Measurements from ENCODE around the gene IL3RA.
"Not testable (repeated sequence)": the region's sequence is repeated elsewhere in the genome, so short reads cannot be mapped to it uniquely, and the experiment has no call there.

IL3RA gene

DNA sequence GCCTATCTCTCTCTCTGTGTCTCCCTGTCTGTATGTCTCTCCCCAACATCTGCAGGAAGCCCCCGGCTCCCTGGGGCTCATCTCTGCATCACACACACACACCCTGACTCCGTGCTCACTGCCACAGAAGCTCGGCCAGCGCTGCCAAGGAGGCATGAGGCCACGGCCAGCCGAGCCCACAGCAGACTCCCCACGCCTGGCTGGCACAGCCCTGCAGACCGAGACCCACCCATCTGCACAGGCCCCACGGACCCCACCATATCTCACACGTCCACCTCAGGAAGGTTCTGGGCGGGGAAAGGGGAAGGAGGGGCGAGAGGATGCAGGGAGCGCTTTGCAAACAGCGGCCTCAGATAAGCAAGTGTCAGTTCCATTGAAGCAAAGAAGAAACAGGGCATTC, 83.8 kb downstream of the IL3RA start:
- Histone ChIP-seq H3K27ac (no peak overlapping the region), H4K20me1 (no peaks in the 10 kb centered on the region), H3K9ac (no peak overlapping the region), H3K9me3 (peaks cover 49% of the 10 kb centered on the region), H3K4me3 (no peak overlapping the region), H3K27me3 (no peaks in the 10 kb centered on the region), H3K36me3 (peaks cover 89% of the 10 kb centered on the region), H3K4me1 (peaks cover 16% of the 10 kb centered on the region), H3K4me2 (no peak overlapping the region)
- no peak for TF ChIP-seq Cebpa-rat (IDR thresholded peaks at IDR 0.05)

DNA sequence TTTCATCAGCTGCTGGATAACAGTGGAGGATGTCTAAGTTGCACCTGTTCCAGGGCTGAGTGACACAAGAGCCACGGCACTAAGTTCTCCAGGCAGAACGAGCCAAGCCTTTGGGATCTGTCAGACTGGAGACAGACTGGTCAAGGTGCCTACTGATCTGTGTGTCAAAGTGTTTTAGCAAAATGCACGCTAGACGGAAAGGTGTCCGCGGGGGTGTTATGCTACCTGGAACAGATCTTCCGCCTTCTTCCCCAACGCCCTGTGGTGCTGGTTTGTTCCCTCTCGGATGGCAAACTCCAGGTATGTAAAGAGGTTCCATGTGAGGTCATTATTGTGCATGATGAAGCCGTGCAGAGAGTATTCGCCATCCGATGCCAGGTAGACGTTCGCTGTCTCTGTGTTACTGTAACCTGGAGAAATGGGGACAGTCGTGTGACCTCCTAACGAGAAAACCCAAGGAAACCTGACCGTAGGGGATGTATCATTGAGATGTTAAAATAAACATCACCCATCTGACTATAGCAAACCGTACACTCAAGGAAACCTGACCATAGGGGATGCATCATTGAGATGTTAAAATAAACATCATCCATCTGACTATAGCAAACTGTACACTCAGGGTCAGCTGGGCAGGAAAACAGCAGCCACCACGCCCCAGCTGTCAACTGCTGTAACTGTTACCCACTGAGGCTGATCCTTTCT, 85.0 kb downstream of the IL3RA start:
- Histone ChIP-seq H3K4me2 (no peak overlapping the region), H3K4me1 (peaks cover 16% of the 10 kb centered on the region), H3K36me3 (peaks cover 90% of the 10 kb centered on the region), H3K27me3 (no peaks in the 10 kb centered on the region), H3K27ac (no peak overlapping the region), H4K20me1 (no peaks in the 10 kb centered on the region), H3K4me3 (no peak overlapping the region), H3K9me3 (peaks cover 58% of the 10 kb centered on the region), H3K9ac (no peak overlapping the region)
- TF ChIP-seq Cebpa-rat (IDR thresholded peaks at IDR 0.05): no peak

DNA sequence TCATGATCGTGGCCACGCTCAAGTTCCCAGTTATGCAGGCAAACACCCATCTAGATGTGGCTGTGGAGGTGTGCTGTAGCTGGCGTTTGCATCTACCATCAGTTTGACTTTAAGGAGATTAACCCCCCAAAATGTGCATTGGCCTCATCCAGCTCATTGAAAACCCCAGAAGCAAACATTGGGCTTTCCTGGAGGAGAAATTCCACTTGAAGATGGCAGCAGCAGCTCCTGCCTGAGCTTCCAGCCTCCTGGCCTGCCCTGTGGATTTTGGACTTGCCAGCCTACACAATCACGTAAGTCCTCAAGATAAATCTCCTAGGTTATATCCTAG, 85.5 kb downstream of the IL3RA start:
- Histone ChIP-seq H3K4me2 (no peak overlapping the region), H3K4me3 (no peak overlapping the region), H3K9ac (no peak overlapping the region), H3K27me3 (no peaks in the 10 kb centered on the region), H3K9me3 (peaks cover 58% of the 10 kb centered on the region), H3K27ac (no peak overlapping the region), H4K20me1 (no peaks in the 10 kb centered on the region), H3K4me1 (peaks cover 16% of the 10 kb centered on the region), H3K36me3 (peaks cover 90% of the 10 kb centered on the region)
- no peak for TF ChIP-seq Cebpa-rat (IDR thresholded peaks at IDR 0.05)

DNA sequence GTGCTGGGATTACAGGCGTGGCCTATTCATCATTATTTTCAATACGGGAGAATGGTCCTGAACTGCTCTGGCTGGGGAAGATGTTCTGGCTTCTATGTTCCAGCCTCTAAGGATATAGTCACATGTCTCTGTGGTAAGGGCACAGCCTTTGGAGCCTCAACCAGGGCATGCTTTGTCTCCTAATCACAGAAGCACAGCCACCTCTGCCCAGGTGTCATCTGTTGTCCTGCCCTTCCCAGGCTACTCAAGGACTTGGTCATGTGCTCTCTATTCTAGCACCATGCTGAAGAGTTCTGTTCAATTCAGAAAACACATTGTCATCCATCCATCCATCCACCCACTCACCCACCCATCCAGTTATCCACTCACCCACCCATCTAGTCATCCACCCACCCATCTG, 86.6 kb downstream of the IL3RA start:
- Histone ChIP-seq H3K36me3 (peaks cover 91% of the 10 kb centered on the region), H3K27me3 (no peaks in the 10 kb centered on the region), H3K4me1 (peaks cover 16% of the 10 kb centered on the region), H3K4me2 (no peak overlapping the region), H3K4me3 (no peak overlapping the region), H3K27ac (no peak overlapping the region), H4K20me1 (no peaks in the 10 kb centered on the region), H3K9ac (no peak overlapping the region), H3K9me3 (peaks cover 55% of the 10 kb centered on the region)
- no peak for TF ChIP-seq Cebpa-rat (IDR thresholded peaks at IDR 0.05)

DNA sequence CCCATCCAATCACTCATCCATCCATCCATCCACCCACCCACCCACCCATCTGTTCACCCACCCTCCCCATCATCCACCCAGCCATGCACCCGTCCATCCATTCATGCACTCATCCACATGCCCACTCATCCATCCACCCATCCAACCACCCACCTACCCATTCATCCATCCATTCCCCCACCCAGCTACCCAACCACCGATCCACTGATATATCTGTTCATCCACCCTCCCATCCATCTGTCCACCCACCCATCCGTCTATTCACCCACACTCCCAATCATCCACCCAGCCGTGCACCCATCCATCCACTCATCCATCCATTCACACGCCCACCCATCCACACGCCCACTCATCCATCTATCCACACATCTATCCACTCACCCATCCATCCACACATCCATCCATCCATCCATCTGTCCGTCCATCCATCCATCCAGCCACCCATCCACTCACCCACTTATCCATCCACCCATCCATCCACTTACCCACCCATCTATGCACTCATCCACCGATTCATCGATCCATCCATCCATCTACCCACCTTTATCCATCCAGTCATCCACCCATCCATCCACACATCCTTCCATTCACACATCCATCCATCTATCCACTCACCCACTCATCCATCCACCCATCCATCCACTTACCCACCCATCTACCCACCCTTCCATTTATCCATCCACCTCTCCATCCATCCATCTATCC, 87.7 kb downstream of the IL3RA start:
- Histone ChIP-seq H3K4me2 (no peak overlapping the region), H3K27me3 (no peaks in the 10 kb centered on the region), H4K20me1 (no peaks in the 10 kb centered on the region), H3K4me3 (no peak overlapping the region), H3K27ac (no peak overlapping the region), H3K36me3 (peaks cover 82% of the 10 kb centered on the region), H3K9me3 (peaks cover 46% of the 10 kb centered on the region), H3K9ac (no peak overlapping the region), H3K4me1 (peaks cover 11% of the 10 kb centered on the region)
- TF ChIP-seq Cebpa-rat (IDR thresholded peaks at IDR 0.05): no peak

DNA sequence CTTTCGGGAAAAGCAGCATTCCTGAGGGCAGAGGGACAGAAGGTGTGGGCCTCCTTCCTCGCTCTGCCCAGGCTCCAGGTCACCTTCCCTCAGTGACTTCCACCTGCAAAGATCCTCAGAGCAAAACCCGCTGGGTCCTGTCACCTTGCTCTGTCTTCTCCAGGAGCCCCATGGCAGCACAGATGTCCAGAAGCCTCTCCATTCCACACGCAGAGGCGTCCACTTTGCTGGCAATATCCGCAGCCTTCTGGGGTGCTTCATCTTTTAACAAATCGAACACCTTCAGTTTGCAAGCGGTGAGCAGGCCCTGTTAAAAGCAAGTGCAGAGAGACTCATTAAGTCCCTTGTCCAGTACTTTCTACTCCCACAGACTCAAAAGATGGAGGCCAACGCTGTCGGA, 88.8 kb downstream of the IL3RA start:
- H3K4me2 ChIP-seq: no peak overlapping the region
- no peaks in the 10 kb centered on the region for H4K20me1 ChIP-seq
- no peak overlapping the region for H3K9ac ChIP-seq
- no peak overlapping the region for H3K27ac ChIP-seq
- no peaks in the 10 kb centered on the region for H3K27me3 ChIP-seq
- H3K4me1 ChIP-seq: peaks cover 3% of the 10 kb centered on the region; the same call in 1 of the 2 replicates
- no peak overlapping the region for H3K4me3 ChIP-seq
- no peak for TF ChIP-seq Cebpa-rat (IDR thresholded peaks at IDR 0.05)
- peaks cover 80% of the 10 kb centered on the region for H3K36me3 ChIP-seq
- peaks cover 46% of the 10 kb centered on the region for H3K9me3 ChIP-seq

DNA sequence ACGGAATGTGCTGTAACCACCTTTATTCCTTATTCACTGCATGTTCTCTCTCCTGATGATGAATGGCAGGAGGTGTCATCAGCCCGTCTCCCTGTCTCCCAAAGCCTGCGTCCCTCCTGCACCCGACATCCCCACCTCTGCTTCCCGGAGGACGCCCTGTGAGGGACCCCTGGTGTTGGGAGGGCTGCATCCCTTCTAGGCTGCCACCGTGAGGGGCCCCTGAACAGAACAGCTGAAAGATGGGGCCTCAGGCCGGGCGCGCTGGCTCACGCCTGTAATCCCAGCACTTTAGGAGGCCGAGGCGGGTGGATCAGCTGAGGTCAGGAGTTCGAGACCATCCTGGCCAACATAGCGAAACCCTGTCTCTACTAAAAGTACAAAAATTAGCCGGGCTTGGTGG, 89.7 kb downstream of the IL3RA start:
- H3K4me3 ChIP-seq, H4K20me1 ChIP-seq, H3K4me2 ChIP-seq, H3K27ac ChIP-seq, H3K4me1 ChIP-seq, H3K27me3 ChIP-seq, H3K9ac ChIP-seq: not testable (repeated sequence)
- peaks cover 44% of the 10 kb centered on the region for H3K9me3 ChIP-seq
- peaks cover 73% of the 10 kb centered on the region for H3K36me3 ChIP-seq

DNA sequence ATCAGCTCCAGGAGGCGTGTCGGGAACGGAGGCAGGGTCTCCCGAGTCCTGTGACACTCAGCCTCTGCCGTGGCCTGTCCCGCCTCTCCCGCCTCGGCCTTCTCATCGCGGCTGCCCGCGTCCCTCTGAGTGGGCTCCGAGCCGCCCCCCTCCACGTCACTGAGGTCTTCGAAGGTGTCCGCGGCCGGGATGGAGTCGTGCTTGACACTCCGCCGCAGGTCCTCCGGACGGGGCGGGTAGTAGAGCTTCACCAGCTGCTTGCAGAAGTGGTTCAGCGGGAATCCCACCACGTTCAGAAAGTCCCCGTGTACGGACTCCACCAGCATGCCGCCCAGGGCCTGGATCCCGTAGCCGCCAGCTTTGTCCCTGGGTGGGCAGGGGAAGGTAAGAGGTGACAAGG, 91.2 kb downstream of the IL3RA start:
- Histone ChIP-seq H3K4me2 (no peak overlapping the region), H3K27ac (no peak overlapping the region), H3K9me3 (peaks cover 29% of the 10 kb centered on the region), H3K4me1 (no peaks in the 10 kb centered on the region), H3K27me3 (no peaks in the 10 kb centered on the region), H3K36me3 (peaks cover 70% of the 10 kb centered on the region), H4K20me1 (no peaks in the 10 kb centered on the region), H3K4me3 (no peak overlapping the region), H3K9ac (no peak overlapping the region)
- no peak for TF ChIP-seq Cebpa-rat (IDR thresholded peaks at IDR 0.05)

DNA sequence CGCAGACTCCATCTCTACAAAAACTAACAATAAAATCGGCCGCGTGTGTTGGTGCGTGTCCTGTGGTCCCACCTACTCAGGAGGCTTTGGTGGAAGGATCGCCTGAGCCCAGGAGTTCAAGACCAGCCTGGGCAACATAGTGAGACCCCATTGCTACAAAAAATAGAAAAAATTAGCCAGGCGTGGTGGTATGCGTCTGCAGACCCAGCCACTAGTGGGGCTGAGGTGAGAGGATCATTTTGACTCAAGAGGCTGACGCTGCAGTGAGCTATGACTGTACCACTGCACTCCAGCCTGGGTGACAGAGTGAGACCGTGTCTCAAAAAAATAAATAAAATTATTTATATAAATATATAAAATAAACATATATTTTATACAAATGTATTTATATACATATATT, 93.9 kb downstream of the IL3RA start:
- no peak overlapping the region for H3K9ac ChIP-seq
- peaks cover 77% of the 10 kb centered on the region for H3K36me3 ChIP-seq
- no peak for TF ChIP-seq Cebpa-rat (IDR thresholded peaks at IDR 0.05)
- no peaks in the 10 kb centered on the region for H3K27me3 ChIP-seq
- H3K4me1 ChIP-seq: no peaks in the 10 kb centered on the region
- peaks cover 7% of the 10 kb centered on the region for H3K9me3 ChIP-seq
- no peak overlapping the region for H3K4me3 ChIP-seq
- H3K27ac ChIP-seq: no peak overlapping the region
- H3K4me2 ChIP-seq: no peak overlapping the region
- H4K20me1 ChIP-seq: no peaks in the 10 kb centered on the region
